AG10803 (cell line): ENCODE data around the gene AKR7A2.

Source experiments
- DNase-seq: peaks from one replicate; pipeline ENCODE4 v3.0.0; 2010; ENCODE audit warnings: low read depth
- H3K4me3 ChIP-seq: 2 replicates; pipeline ENCODE4 v1.5.1; 2011; ENCODE audit warnings: mild to moderate bottlenecking, low read length, control low read depth
- CTCF ChIP-seq: conservative IDR thresholded peaks from 2 replicates; pipeline ENCODE4 v1.5.1; 2011; ENCODE audit warnings: mild to moderate bottlenecking, low read length, control low read depth, inconsistent platforms

Gene AKR7A2

GRCh38 chr1:19330449-19331135, 18.6 kb upstream of the AKR7A2 start:
- DNase-seq = no peak
- no peak overlapping the region for H3K4me3 ChIP-seq
- TF ChIP-seq CTCF = no peak

DNA sequence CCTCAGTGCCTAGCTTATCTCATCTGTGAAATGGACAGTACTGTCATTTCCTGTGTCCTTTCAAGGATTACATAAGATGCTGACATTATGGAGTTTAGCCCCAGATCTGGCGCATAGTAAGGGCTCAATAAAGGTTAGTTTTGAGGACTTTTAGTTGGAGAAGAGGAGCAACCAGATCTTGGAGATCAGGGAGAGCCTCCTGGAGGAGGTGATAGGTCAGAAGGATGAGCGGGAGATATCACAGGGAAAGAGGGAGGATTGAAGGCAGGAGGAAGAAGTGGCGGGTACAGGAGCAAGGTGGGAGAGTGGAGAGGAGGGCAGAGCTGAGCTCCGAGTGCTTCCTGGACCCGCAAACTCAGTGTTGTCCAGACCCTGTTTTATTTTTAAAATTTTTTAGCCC, 17.7 kb upstream of the AKR7A2 start:
- no peak overlapping the region for H3K4me3 ChIP-seq
- no peak for TF ChIP-seq CTCF
- no peak for DNase-seq

DNA sequence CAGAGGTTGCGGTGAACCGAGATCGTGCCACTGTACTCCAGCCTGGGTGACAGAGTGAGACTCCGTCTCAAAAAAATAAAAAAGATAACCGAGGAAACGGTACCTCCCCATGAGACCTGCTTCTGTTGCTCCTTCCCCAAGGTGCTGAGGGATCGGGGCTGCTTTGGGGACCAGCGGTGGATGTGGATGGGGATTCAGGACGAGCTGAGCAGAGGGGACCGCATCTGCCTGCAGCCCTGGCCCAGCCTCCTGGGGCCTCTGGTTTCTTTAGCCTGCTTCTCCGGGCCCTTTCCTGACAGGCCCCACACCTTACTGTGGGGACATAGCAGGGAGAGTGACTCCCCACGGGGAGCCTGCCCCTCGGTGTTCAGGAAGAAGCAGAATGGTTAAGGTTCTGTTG, 17.2 kb upstream of the AKR7A2 start:
- no peak for TF ChIP-seq CTCF
- DNase-seq = no peak
- no peak overlapping the region for H3K4me3 ChIP-seq

DNA sequence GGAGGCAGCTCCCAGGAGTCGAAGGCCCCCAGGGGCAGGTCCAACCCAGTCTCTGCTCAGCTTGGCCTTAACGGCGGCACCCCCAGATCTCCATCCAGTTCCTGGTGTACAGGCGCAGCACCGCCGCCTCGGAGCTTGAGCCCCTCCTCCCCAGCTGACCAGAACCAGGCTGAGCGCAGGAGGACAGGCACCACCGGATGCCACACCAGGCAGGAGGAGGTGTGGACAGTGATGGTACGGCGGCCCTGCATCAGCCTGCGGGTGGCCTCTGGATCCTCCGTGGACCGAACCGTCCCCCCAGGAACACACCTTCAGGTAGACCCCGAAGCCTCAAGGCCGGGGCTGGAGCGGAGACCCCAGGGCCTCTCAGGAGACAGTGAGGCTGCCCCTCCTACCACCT, 16.5 kb upstream of the AKR7A2 start:
- no peak for TF ChIP-seq CTCF
- DNase-seq = no peak
- H3K4me3 ChIP-seq = no peak overlapping the region

- DNase-seq = no peak
- TF ChIP-seq CTCF = no peak
- no peak overlapping the region for H3K4me3 ChIP-seq
These were observed 15.8 kb upstream of the AKR7A2 start for GRCh38 chr1:19327736-19328135.

- no peak for DNase-seq
- no peak for TF ChIP-seq CTCF
- no peak overlapping the region for H3K4me3 ChIP-seq
These were observed 15.4 kb upstream of the AKR7A2 start for GRCh38 chr1:19327301-19327700.

GRCh38 chr1:19326748-19327065, 14.8 kb upstream of the AKR7A2 start:
- no peak for TF ChIP-seq CTCF
- H3K4me3 ChIP-seq = no peak overlapping the region
- no peak for DNase-seq
